Type B pancreatic cell (in vitro differentiated cells): ENCODE measurements around the gene OR2T10. TPM values are rescaled to one million over a fixed set of nuclear protein-coding genes. Genes with fewer than 3 reads are reported as not detected.
"Not testable (repeated sequence)": the region's sequence is repeated elsewhere in the genome, so short reads cannot be mapped to it uniquely, and the experiment has no call there.

Experiments used
- DNase-seq: peaks from one replicate; pipeline ENCODE4 v3.0.0; 2021; ENCODE audit warnings: mixed read lengths; ENCODE audit not compliant: unreplicated experiment; ENCODE audit errors: extremely low spot score
- H3K27ac Mint-ChIP-seq: 2 replicates; pipeline ENCODE4 v1.8.0; 2021; ENCODE audit warnings: mild to moderate bottlenecking, mixed read lengths
- H3K27me3 Mint-ChIP-seq: 2 replicates; pipeline ENCODE4 v1.8.0; 2021; ENCODE audit warnings: mixed read lengths
- H3K36me3 Mint-ChIP-seq: 2 replicates; pipeline ENCODE4 v1.8.0; 2021; ENCODE audit warnings: mixed read lengths
- H3K4me1 Mint-ChIP-seq: one replicate; pipeline ENCODE4 v1.8.0; 2021; ENCODE audit warnings: mixed read lengths; ENCODE audit not compliant: unreplicated experiment
- H3K4me3 Mint-ChIP-seq: 2 replicates; pipeline ENCODE4 v1.8.0; 2021; ENCODE audit warnings: mild to moderate bottlenecking, mixed read lengths
- H3K9me3 Mint-ChIP-seq: 2 replicates; pipeline ENCODE4 v1.8.0; 2021; ENCODE audit warnings: mixed read lengths
- CTCF ChIP-seq: fragments of 200-600 bp; sonication (generic); conservative IDR thresholded peaks from 2 replicates; pipeline ENCODE4 v1.5.0; 2021; ENCODE audit warnings: antibody characterized with exemption, mild to moderate bottlenecking
- long read RNA-seq: library from polyadenylated mRNA; unstranded; transcript quantifications from one replicate; pipeline ENCODE4 v2.0.0, GENCODE V29; 2020
- total RNA-seq: library from RNA; stranded (reverse); gene quantifications from 2 replicates; pipeline ENCODE4 v1.2.1, GENCODE V29; 2021; ENCODE audit warnings: low replicate concordance

The OR2T10 gene, protein sequence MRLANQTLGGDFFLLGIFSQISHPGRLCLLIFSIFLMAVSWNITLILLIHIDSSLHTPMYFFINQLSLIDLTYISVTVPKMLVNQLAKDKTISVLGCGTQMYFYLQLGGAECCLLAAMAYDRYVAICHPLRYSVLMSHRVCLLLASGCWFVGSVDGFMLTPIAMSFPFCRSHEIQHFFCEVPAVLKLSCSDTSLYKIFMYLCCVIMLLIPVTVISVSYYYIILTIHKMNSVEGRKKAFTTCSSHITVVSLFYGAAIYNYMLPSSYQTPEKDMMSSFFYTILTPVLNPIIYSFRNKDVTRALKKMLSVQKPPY
- total RNA-seq, result not detected in 2 replicates
- long read RNA-seq, result 0 reads

GRCh38 chr1:248597589-248597988 is at the start of gene OR2T10:
OR2T10 (minus strand) TSS chr1:248597700; CDS start chr1:248593768, 3,932 bp downstream.
- Mint-ChIP-seq H3K36me3 (no peaks in the 10 kb centered on the region), H3K27me3 (no peaks in the 10 kb centered on the region), H3K9me3 (peaks cover 8% of the 10 kb centered on the region), H3K27ac (no peak within 1 kb of the TSS), H3K4me1 (no peaks in the 10 kb centered on the region), H3K4me3 (no peak within 1 kb of the TSS)
- no peak for TF ChIP-seq CTCF
- no peak for DNase-seq

GRCh38 chr1:248645178-248645577 is 47.7 kb upstream of the OR2T10 start, which contains the start of gene OR2T35:
OR2T35 (minus strand) TSS chr1:248645278; CDS start chr1:248639258, 6,020 bp downstream.
- H3K4me1 Mint-ChIP-seq, H3K27ac Mint-ChIP-seq, H3K27me3 Mint-ChIP-seq, DNase-seq, H3K4me3 Mint-ChIP-seq, H3K9me3 Mint-ChIP-seq, H3K36me3 Mint-ChIP-seq: not testable (repeated sequence)

DNA sequence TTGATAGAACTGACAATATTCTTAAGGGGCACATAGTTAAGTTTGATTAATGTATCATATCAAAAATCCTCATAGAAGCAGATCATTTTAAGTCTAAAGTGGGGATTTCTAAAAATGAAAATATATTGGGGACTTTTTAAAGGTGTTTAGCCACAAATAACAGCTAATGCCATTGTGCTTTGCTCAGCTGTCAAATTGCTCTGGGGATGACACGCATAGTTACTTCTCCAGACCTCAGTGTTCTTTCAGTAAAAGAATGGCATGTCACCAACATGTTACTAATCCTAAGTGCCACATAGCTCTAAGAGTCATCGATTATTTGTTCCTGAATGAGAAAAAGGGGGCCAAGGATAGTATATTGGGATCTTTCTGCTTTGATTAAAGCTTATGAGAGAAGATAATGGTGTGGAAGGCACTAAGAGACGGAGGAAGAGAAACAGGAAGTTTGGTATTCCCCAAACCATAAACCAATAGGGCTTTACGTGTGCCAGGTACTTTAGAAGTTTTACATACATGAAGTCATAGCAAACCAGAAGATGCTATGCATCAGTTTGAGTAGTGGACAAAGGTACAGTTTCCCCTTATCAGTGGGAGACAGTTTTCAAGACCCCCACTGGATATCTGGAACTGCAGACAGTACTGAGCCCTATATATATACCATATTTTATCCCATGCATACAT is 45.6 kb upstream of the OR2T10 start:
- H3K4me1 Mint-ChIP-seq, H3K9me3 Mint-ChIP-seq, H3K36me3 Mint-ChIP-seq, H3K27ac Mint-ChIP-seq, H3K27me3 Mint-ChIP-seq, H3K4me3 Mint-ChIP-seq, DNase-seq: not testable (repeated sequence)

GRCh38 chr1:248641583-248641982 is 44.1 kb upstream of the OR2T10 start:
- H3K36me3 Mint-ChIP-seq, DNase-seq, H3K27me3 Mint-ChIP-seq, H3K4me1 Mint-ChIP-seq, H3K27ac Mint-ChIP-seq, H3K9me3 Mint-ChIP-seq, H3K4me3 Mint-ChIP-seq: not testable (repeated sequence)

DNA sequence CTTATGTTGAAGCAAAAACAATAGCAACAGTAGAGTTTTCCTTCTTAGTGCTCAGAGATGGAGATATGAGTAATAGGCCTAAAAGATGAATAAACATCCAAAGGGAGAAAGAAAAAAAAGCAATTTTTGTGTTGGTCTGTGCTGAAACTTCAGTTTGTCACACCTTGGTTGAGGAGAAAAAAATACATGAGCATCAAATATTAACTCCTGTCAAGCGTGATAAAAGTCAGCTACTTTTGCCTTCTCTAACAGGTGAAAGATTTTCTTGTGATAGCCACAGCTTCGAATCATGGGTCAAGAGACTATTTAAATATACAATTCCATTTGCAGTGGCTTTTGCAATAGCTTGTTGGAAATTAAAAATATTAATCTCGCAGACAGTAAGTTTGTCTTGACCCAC is 43.4 kb upstream of the OR2T10 start:
- not testable (repeated sequence) for H3K4me1 Mint-ChIP-seq, H3K4me3 Mint-ChIP-seq, H3K27me3 Mint-ChIP-seq, H3K27ac Mint-ChIP-seq, H3K9me3 Mint-ChIP-seq, DNase-seq, H3K36me3 Mint-ChIP-seq

DNA sequence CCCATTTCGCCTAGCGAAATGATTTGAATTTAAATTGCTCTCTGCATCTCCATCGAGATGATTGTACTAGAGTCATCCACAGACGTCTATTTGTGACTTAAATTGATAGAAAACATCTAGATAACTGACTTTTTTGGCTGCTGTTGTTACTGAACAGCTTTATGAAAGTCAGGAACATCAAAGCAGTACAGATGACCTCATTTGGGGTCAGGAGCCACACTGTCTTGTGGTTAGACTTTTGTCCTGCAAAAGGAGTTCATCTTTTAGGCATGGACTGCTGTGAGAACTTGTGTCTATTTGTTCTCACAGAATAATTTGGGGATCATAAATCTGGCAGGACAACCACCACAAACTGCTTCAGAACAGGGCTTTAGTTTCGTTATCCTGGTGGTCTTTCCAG is 42.2 kb upstream of the OR2T10 start:
- H3K27me3 Mint-ChIP-seq, H3K4me1 Mint-ChIP-seq, H3K4me3 Mint-ChIP-seq, H3K36me3 Mint-ChIP-seq, DNase-seq, H3K9me3 Mint-ChIP-seq, H3K27ac Mint-ChIP-seq: not testable (repeated sequence)

DNA sequence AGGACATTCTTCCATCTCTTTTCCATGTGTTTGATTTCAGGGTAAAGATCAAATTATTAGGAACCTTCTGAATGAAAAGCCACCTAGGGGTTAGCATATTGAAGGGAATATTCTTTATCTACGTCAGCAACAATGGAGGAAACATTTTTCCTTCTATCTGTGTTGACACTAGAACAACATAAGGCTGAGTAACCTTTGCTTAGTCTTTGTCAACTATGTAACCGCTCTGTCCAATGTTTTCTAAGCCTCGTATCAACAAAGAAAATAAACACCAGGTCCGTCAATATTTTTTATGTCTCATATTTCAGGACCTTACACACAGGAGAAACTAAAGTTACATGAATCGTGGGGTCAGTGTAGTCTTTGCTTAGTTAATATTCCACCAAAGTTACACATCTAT is 39.1 kb upstream of the OR2T10 start:
- H3K9me3 Mint-ChIP-seq, H3K27me3 Mint-ChIP-seq, H3K27ac Mint-ChIP-seq, H3K4me1 Mint-ChIP-seq, DNase-seq, H3K4me3 Mint-ChIP-seq, H3K36me3 Mint-ChIP-seq: not testable (repeated sequence)

DNA sequence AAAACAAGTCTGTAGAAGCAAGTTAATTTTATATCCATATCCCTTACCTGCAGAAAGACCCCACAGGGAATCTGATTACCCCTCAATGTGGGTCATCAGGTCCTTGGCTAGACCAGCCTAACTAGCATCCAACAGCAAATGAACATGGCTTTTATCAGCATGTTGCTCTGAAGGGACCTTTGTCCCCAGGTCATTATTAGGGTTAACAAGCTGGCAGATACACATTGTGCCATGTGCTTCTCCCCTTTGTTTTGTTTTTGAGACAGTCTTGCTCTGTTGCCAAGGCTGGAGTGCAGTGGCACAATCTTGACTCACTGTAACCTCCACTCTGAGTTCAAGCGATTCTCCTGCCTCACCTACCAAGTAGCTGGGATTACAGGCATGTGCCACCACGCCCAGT is 37.5 kb upstream of the OR2T10 start, which contains the start of gene OR2T11:
OR2T11 (minus strand) TSS at position 101 of the 400 bp plus-strand sequence. CDS start 7,963 bp downstream, outside the sequence.
- not testable (repeated sequence) for DNase-seq, H3K27ac Mint-ChIP-seq, H3K36me3 Mint-ChIP-seq, H3K4me1 Mint-ChIP-seq, H3K27me3 Mint-ChIP-seq, H3K9me3 Mint-ChIP-seq, H3K4me3 Mint-ChIP-seq

DNA sequence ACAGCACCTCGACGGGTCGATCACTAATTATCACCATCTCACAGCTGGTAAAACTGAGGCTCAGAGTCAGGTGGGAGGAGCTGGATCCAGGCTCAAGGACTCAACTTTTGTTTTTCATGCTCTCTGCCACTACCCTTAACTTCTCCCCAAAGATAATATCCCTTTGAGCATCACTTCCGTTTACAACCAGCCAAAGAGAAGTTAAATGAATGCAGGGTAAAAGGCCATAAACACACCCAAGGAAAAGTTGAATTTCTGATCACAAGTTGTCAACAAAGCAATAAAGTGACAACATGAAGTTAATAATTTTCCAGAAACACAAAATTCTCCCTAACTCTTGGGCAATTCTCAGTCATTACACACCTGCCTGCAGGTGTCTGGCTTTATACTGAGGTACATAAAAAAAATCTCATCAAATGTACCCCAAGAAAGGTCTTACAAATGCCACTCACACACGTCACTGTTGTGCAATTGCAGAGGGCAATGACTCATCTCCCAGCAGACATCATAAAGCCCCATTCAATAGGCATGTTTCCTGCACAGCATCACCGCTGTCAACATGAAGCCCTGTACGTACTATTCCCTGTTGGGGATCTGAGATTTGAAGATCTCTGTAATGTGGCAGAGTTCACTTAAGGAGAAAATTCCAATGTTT is 34.0 kb upstream of the OR2T10 start:
- no peak overlapping the region for H3K4me3 Mint-ChIP-seq
- no peaks in the 10 kb centered on the region for H3K27me3 Mint-ChIP-seq
- no peak for DNase-seq
- no peaks in the 10 kb centered on the region for H3K36me3 Mint-ChIP-seq
- TF ChIP-seq CTCF, result no peak
- no peak overlapping the region for H3K27ac Mint-ChIP-seq
- peaks cover 4% of the 10 kb centered on the region for H3K9me3 Mint-ChIP-seq
- no peaks in the 10 kb centered on the region for H3K4me1 Mint-ChIP-seq
